GM18517 (cell line): ENCODE data around the gene MADCAM1.

Experiments used
- ATAC-seq: cut with Tn5 transposase; IDR thresholded peaks from one replicate; pipeline ENCODE4 v1.9.1; 2021; ENCODE audit warnings: mild to moderate bottlenecking, moderate library complexity; ENCODE audit not compliant: unreplicated experiment

Gene MADCAM1

DNA sequence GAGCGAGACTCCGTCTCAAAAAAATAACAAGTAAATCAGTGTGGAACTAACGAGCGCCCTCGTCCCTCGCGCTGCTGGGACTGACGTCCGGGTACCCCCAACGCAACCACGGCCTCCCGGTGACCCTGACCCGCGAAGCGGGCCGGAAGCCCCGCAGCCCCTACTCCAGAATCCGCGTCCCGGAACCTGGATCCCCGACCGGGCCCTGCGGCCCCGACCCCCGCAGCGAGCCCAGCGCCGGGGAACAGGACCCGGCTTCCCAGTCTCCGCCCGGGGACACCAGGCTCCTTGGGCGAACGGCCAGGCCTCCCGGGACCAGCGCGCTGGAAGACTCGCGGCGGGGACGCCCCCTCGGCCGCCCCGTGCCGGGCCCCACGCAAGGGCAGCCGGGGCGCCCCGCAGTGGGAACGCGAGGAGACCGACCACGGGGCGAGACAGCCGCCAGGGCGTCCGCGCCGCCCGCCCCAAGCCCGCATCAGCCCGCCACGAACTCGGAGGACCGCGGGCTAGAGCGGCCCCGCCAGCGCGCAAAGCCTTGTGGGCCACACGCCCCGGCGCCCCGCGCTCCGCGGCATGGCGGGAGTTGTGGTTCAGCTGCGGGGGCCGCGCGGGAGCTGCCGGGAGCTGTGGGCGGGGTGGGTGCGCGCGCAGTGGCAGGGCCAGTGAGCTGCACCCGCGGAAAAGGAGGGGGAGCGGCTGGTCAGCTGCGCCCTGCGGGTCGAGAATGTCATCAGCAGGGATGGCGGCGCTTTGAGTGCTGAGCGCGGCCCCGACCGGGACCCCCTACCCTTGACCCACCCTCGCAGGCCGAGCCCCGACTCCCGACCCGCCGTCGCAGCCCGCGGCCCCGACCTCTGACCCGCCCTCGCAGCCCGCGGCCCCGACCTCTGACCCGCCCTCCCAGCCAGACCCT is 7.5 kb upstream of the MADCAM1 start:
- peak; percentile 77 for ATAC-seq

DNA sequence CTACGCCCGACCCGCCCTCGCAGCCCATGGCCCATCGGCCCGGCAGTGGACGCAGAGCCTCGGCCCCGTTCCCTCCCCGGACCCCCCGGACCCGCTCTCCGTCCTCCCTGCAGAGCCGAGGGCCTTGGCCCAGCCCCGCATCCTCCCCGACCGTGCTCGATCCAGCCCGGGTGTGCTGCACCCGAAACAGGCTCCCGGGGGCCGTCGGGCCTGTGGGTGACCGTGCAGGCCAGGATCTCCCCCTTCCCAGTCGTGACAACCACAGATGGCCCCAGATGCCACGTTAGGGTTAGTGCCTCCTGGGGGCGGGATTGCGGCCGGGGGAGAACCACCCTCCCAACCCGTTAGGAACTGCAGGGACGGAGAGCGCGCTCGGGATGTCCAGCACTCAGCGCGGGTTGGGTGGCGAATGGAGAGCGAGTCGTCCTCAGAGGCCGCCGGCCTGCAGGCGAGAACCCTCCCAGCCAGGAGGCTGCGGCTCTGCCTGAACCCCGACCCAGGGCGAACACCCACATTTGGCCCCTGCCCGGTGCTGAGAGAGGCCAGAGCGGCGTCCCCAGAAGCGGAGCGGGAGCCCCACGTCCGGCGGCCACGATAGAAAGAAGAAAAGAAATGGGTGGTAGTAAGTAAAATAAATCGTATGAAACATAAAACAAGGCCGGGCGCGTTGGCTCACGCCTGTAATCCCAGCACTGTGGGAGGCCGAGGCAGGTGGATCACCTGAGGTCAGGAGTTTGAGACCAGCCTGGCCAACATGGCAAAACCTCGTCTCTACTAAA is 6.7 kb upstream of the MADCAM1 start:
- no peak for ATAC-seq

DNA sequence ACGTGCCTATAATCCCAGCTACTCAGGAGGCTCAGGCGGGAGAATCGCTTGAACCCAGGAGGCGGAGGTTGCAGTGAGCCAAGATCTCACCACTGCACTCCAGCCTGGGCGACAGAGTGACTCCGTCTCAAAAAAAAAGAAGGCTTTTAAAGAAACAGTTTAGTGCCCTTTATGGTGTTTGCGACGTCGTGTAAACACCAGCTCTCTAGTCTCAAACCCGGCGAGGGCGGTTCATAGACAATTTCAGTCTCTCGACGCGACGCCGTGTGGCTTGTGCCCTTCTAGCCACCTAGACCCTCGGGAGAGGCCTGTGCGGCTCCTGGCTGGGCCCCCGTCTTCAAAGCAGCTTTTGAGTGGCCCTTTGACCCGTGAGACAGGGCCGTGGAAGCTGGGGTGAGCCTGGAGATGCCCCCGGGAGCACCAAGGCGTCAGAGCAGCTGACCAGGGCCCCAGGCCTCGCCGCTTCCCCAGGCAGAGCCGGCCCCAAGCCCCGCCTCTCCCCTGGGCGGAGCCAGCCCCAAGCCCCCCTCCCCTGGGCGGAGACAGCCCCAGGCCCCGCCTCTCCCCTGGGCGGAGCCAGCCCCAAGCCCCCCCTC is 5.0 kb upstream of the MADCAM1 start:
- no peak for ATAC-seq

GRCh38 chr19:492091-492531 is 4.2 kb upstream of the MADCAM1 start:
- no peak for ATAC-seq

DNA sequence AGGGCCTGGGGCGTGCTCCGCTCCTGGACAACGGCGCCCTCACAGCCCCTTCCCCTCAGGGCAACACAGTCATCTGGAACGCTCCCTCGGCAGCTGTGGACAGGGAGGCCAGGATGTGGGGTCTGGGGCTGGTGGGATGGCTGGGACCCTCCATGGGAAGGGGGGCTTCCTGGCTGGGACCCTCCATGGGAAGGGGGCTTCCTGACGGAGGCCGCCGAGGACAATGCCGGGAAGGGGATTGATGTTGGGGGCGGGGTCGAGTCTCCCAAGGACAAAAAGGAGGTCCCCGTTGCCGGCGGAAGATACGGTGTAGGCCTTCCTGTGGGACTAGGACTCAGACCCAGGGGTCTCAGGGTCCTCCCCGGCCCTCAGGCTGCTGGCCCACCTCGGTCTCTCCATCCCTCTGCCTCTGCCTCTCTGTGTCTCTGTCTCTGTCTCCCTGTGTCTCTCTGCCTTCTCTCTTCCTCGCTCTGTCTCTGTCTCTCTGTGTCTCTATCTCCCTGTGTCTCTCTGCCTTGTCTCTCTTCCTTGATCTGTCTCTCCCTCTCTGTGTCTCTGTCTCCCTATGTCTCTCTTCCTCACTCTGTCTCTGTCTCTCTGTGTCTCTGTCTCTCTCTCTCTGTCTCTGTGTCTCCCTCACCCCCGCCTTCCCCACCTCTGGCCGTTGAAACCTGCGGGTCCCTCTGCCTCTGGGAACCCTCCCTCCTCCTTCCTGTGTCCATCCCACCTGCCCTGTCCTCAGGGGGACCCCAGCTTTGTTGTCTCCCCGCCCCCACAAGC is 2.7 kb upstream of the MADCAM1 start:
- no peak for ATAC-seq

DNA sequence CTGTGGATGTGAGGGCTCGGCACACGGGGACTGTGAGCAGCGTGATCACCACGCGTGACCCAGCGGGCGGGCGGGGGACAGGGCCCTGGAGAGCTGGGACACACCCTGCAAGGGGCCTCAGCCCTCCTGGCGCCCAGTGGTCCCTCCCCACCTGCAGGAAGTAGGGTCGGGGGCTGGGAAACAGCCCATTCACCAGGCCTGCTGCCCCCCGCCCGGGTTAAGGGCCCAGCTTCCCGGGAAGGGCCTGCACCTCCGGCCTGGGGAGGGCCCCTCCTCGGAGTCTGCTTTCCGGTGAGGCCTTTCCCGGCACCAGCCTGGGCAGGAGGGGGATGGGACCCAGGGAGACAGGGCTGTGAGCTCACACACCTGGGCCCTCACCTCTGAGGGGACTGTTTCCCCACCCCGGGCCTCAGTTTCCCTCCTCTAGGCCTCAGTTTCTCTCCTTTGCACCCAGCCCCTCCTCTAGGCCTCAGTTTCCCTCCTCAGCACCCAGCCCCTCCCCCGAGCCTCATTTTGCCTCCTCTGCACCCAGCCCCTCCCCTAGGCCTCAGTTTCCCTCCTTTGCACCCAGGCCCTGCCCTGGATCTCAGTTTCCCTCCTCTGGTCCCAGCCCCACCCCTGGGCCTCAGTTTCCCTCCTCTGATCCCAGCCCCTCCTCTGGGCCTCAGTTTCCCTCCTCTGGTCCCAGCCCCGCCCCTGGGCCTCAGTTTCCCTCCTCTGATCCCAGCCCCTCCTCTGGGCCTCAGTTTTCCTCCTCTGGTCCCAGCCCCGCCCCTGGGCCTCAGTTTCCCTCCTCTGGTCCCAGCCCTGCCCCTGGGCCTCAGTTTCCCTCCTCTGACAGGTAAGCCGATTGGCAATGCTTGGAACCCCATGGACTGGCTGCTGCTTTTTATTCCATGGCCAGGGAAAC is 1.9 kb upstream of the MADCAM1 start:
- no peak for ATAC-seq

GRCh38 chr19:495081-495401 is 1.2 kb upstream of the MADCAM1 start:
- no peak for ATAC-seq

DNA sequence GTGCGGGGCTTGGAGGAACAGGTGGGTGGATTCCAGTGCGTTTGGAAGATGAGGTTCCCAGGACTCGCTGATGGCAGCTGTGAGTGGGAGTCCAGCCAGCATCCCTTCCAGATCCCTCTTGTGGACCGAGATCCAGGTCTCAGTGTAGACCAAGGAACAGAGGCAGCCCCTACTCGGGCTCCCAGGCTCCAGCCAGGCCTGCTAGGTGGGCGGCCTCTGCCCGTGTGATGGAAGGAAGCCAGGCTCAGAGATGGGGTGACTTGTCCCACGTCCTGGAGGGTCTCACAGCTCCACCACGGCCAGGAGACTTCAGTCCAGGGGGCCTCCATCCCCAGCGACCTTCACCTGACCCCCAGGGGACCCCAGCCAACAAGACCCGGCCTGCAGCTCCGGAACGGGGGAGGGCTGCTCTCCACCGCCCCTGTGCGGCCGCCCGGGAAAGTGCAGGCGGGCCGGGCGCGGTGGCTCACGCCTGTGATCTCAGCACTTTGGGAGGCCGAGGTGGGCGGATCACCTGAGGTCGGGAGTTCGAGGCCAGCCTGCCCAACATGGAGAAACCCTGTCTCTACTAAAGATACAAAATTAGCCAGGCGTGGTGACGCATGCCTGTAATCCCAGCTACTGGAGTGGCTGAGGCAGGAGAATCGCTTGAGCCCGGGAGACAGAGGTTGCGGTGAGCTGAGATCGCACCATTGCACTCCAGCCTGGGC is 729 bp upstream of the MADCAM1 start:
- ATAC-seq: no peak

DNA sequence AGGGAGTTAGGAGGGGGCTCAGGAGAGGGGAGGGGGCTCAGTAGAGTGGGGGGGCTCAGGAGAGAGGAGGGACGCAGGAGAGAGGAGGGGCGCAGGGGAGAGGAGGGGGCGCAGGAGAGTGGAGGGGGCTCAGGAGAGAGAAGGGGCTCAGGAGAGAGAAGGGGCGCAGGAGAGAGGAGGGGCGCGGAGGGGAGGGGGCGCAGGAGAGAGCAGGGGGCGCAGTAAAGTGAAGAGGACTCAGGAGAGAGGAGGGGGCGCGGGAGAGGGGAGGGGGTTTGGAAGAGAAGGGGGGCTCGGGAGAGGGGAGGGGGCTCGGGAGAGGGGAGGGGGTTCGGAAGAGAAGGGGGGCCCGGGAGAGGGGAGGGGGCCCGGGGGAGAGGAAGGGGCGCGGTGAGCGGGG is 700 bp downstream of the MADCAM1 start:
- no peak for ATAC-seq

DNA sequence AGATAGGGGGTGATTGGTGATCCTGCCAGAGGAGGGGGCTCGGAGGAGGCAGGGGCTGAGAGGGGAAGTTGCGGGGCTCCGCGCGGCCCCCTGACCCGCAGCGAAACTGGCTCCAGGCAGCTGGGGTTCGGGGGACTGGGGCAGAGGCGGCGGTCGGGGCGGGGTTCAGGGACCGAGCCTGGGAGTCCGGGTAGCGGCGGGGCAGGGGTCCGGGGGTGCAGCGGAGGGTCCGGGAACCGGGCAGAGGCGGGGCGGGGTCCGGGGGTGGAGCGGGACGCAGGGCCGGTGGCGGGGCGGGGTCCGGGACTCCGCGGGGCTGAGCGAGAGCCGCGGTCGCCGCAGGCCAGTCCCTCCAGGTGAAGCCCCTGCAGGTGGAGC is 1.2 kb downstream of the MADCAM1 start:
- ATAC-seq: no peak

- no peak for ATAC-seq
Observed at GRCh38 chr19:497869-498510, 1.7 kb downstream of the MADCAM1 start.

- no peak for ATAC-seq
Observed at GRCh38 chr19:498511-498891, 2.2 kb downstream of the MADCAM1 start.

DNA sequence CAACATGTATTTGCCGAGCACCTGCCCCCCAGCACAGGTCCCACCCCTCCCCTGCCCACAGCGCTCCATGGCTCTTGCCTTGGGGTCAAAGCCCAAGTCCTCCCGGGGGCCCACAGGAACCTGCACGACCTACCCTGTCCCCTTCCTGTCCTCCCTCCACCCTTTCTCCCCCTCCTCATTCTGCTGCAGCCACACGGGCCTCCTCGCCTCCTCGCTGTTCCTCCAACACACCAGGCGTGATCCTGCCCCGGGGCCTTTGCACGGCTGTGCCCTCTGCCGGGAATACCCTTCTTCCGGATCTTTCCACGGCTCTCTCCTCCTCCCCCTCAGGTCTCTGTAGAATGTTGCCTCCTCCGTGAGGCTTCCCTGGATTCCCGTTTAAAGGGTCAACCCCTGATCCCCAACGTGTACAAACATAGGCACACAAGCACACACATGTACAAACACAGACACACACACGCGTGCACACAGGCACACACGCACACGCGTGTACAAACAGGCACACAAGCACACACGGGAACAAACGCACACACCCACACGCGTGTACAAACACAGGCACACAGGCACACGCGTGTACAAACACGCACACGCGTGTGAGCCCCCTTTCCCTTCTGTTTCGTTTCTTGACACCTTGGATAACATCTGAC is 2.8 kb downstream of the MADCAM1 start:
- ATAC-seq: no peak

DNA sequence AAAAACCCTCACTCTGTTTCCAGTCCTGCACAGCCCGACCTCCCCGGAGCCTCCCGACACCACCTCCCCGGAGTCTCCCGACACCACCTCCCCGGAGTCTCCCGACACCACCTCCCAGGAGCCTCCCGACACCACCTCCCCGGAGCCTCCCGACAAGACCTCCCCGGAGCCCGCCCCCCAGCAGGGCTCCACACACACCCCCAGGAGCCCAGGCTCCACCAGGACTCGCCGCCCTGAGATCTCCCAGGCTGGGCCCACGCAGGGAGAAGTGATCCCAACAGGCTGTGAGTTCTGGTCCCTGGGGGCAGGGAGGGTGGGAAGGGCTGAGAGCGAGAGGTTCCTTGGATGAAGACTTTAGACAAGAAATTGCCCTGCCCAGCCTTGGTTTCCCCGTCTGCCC is 5.4 kb downstream of the MADCAM1 start:
- no peak for ATAC-seq

DNA sequence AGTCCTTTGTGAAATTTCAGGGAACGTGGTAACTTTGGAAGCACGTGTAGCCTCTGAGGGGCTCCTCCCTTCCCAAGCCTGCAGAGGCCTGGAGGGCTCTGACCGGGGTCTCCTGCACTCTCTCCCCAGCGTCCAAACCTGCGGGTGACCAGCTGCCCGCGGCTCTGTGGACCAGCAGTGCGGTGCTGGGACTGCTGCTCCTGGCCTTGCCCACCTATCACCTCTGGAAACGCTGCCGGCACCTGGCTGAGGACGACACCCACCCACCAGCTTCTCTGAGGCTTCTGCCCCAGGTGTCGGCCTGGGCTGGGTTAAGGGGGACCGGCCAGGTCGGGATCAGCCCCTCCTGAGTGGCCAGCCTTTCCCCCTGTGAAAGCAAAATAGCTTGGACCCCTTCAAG is 8.3 kb downstream of the MADCAM1 start:
- ATAC-seq: no peak

DNA sequence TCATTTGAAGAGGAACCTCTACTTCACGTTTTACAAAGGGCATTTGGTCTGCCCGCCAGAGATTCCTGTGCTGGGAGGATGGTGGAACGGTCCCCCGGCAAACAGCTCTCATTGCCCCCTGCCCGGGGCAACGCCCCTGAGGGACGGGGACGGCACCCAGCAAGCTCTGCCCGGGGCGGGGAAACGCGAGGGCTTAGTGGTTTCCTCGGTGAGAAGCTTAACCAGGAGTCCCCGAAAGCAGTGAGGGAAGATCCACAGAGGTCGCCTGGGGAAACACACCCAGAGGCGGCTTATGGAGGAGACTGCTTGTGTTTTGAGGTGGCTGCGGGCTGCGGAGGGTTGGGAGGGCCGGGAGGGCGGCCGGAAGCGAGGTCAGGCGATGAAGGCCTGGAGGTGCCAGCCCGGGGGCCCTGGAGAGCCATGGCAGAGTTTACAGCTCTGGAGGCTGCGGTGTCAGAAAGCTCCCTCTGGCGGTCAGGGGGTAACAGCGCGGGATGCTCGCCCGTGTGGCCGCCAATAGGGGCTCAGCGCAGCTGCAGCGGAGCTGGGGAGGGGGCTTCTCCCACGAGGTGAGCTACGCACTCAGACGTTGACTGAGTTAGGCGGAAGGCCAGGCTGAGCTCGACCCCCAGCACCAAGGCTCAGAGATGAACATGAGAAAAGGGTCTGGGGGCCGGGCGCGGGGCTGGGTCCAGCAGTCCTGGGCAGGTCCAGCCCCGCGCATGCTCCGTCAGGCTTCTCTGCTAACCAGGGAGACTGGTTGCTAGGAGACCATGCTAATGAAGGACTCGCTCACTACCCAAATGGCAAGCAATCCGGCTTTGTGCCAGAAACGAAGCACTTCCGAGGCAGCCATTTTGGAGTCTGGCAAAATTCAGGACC is 10.4 kb downstream of the MADCAM1 start:
- ATAC-seq: peak; percentile 54
